Ishikawa (cell line): ENCODE measurements around the gene BCR.

Experiments used
- CEBPB ChIP-seq: IDR thresholded peaks from 2 replicates; pipeline ENCODE4 v1.6.1; 2012
- RAD21 ChIP-seq: IDR thresholded peaks from 2 replicates; pipeline ENCODE4 v1.6.1; 2012; ENCODE audit warnings: low read depth
- TAF1 ChIP-seq: IDR thresholded peaks from 2 replicates; pipeline ENCODE4 v1.6.1; 2012; ENCODE audit warnings: low read depth, mild to moderate bottlenecking

DNA sequence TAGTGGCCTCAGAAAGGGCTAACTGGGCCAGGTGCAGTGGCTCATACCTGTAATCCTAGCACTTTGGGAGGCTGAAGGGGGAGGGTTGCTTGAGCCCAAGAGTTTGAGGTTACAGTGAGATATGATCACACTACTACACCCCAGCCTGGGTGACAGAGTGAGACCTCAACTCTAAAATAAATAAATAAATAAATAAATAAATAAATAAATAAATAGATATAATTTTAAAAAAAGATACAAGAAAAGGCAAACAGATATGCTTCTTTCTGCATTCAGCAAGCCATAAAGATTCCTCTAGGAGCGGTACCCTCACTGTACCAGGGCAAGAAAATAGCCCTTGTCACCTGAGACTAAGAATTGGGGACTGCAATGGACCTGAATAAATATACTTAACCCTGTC is 37.2 kb upstream of the BCR start:
- no peak for TF ChIP-seq RAD21
- no peak for TF ChIP-seq TAF1
- TF ChIP-seq CEBPB, result no peak
